A549 (cell line): ENCODE data around the gene LNX2.

ENCODE experiments used
- CTCF ChIP-seq: fragments of >200 bp; sonication (Bioruptor Twin); formaldehyde crosslinking; IDR thresholded peaks from 3 replicates; pipeline ENCODE4 v1.5.1; 2016
- ELK1 ChIP-seq: fragments of 150-350 bp; IDR thresholded peaks from 2 replicates; pipeline ENCODE4 v1.6.1; 2014; ENCODE audit warnings: low read depth, mild to moderate bottlenecking, low read length
- KDM5A ChIP-seq: fragments of 200-600 bp; sonication (generic); IDR thresholded peaks from 2 replicates; pipeline ENCODE4 v1.6.1; 2016; ENCODE audit warnings: antibody characterized with exemption, mild to moderate bottlenecking
- POLR2A ChIP-seq: IDR thresholded peaks from 2 replicates; pipeline ENCODE4 v1.6.1; 2012; ENCODE audit warnings: mild to moderate bottlenecking, low read length
- RAD21 ChIP-seq, 2 experiments: fragments of >200 bp in 1 of 2; sonication (Bioruptor Twin) in 1 of 2; formaldehyde crosslinking in 1 of 2; IDR thresholded peaks in 1 of 2; conservative IDR thresholded peaks in 1 of 2; 2 replicates in 1 of 2; 3 replicates in 1 of 2; pipeline ENCODE4 v1.6.1; 2012 to 2018; ENCODE audit warnings: inconsistent platforms in 1 of 2
- RFX5 ChIP-seq: fragments of 450-650 bp; IDR thresholded peaks from 2 replicates; pipeline ENCODE4 v1.7.1; 2014; ENCODE audit warnings: antibody characterized with exemption, mild to moderate bottlenecking, moderate library complexity

GRCh38 chr13:27534108-27534980 is 86.0 kb downstream of the LNX2 start:
- no peak for TF ChIP-seq CTCF
- no peak for TF ChIP-seq RAD21 (conservative IDR thresholded peaks at IDR 0.05 in 1 of 2, IDR thresholded peaks at IDR 0.05 in 1 of 2)
- no peak for TF ChIP-seq POLR2A
- TF ChIP-seq RFX5, result no peak
- TF ChIP-seq ELK1, result no peak
- TF ChIP-seq KDM5A, result no peak
